Activated naive CD4-positive, alpha-beta T cell treated with Interleukin-2 at 50 U/mL for 16 hours (primary cell): ENCODE data around the gene HMG20B.

Source experiments
- DNase-seq: peaks from one replicate; pipeline ENCODE4 v3.0.0-alpha.2; 2020

Gene HMG20B

DNA sequence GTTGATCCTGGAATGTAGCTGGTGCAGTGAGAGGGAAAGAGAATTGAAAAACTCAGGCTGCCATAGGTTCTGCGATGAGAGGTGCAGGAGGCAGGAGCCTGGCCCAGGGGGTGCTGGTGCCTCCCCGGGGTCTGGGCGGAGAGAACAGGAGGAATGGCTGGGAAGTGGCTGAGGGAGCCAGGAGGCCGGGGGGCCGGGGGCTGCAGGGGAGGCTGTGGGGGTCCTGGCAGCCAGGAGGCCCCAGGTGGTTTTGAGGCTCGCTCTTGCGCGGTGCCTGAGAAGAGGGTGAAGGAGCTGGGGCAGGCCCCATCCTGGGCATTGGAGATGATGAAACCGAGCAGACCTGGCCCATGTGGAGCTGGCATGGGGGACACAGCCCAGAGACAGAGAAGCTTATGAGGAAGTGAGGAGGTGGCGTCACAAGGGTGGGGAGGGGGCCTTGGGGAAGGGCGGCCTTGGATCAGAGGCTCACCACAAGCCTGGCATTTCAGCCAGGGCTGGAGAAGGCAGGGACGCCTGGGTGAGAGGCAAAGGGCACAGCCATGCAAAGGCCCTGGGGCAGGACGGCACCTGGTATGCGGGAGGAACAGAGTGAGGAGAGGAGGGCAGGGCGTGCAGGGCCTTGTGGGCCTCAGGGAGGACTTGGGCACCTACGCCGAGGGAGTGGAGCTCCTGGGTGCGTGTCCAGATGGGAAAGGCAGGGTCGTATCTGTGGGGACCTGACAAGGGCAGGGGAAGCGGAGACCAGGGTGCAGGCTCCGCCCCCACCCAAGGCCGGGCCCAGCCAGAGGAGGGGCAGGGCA is 35.1 kb upstream of the HMG20B start:
- no peak for DNase-seq

DNA sequence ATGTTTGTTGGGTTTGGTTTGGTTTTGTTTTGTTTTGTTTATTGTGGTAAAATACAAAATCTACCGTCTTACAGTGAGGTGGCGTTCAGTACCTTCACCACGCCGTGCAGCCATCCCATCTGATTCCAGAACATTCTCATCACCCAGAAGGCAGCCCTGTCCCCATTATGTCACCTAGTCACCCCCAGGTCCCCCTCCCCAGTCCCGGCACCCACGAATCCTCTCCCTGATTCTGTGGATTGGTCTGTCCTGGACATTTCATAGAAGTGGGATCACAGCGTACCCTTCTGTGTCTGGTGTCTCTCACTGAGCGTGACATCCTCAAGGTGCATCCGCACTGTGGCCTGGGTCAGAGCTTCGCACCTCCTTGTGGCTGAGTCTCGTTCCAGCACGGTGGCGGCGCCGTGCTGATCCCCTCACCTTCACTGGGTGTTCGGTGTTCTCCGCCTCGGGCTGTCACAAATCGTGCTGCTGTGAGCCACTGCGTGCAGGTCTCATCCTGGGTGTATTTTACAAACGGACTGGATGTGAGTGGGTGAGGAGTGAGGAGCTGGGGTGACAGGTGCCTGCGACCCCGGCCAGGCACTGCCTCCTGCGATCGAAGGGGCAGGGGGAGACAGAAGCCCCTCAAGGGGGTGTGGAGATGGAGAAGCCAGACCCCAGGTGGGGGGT is 34.4 kb upstream of the HMG20B start:
- no peak for DNase-seq

DNA sequence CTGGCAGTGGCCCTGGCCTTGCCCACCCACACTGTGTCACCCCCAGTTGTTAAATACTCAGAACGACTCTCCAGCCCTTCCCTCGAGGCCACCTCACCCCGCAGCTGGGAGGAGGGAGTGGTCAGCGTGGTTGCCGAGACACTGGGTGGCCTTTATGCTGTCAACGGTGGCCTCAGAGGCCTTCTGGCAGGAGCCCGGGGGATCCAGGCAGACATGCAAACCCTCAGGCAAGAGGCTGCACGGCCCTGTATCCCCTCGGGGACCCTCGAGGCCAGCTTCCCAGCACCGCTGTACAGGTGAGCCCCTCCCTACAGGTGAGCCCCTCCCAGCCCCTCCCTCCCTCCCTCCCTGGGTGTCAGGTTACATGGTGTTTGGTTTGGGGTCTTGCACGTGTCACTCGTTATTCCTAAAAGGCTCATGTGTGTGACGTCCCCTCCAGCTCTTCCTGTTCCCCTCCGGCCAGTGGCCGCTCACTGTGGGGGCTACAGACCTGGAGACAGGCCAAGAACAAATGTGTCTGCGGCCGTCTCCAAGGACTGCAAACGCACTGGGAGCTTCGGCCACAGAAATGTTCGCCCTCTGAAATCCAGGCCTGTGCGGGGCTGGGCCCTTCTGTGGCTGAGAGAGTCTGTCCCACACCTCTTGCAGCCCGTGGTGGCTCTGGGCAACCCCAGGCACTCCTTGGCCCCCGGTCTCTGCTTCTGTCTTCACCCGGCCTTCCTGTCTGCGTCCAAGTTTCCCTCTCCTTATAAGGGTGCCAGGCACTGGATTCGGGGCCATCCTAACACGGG is 33.6 kb upstream of the HMG20B start, which contains the start of gene TEKTIP1:
Gene TEKTIP1 (plus strand): TSS at position 210 of the 791 bp plus-strand sequence. CDS start 4 bp downstream, at position 214.
- no peak for DNase-seq

DNA sequence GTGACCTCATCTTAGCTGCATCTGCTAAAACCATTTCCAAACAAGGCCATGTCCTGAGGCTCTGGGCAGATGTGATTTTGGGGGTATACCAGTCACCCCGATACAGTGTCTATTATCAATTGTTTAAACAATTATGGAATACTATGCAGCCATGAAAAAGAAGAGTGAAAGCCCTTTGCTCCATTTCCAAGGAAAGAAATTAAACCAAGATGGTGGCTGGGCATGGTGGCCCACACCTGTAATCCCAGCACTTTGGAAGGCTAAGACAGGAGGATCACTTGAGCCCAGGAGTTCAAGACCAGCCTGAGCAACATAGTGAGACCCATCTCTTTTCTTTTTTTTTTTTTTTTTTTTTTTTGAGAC is 33.0 kb upstream of the HMG20B start:
- DNase-seq = no peak

DNA sequence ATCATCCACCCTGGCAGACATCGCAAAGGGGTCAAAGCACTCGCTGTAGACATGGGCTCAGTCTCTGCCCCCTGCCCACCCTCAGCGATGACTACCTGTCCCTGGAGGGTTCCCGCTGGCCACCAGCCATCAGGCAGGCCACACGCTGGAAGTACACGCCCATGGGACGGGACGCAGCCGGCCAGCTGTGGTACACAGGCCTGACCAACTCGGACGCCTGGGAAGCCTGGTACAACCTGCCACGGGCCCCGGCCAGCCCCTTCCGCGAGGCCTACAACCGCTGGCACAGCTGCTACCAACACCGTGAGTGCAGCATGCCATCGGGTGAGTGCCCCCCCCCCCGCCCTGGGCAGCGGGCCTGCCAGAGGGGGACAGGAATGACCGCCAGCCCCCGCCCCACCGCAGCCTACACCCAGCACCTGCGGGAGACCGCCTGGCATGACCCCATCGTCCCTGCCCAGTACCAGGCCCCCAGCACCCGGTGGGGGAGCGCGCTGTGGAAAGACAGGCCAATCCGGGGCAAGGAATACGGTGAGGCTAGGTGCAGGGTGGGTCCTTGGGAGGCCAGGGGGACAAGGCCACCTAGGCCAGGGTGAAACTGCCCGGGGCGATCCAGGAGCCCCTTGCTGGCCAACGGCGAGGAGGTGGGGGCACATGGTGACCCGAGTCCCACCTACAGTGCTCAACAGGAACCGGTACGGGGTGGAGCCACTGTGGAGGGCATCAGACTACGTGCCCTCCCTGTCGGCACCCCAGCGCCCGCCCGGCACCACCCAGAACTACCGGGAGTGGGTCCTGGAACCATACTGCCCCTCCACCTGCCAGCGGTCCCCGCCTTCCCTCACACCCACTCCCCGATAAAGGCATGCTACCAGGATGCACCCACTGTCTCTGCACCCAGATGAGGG is 29.3 kb upstream of the HMG20B start:
- no peak for DNase-seq

DNA sequence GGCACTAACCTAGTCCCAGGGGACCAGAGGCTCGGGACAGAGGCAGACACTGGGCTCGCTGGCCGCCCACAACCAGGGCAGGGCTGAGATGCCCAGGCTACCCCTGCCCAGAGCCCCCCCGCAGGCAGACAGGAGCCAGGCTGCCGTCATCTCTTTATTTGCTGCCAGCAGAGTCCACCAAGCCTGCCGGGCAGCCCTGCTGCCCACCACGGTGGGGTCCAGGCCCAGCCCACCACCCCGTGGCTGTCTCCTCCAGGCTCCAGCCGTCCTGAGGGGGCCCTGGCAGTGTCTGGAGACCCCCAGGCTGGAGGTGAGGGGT is 28.7 kb upstream of the HMG20B start:
- DNase-seq = no peak

DNA sequence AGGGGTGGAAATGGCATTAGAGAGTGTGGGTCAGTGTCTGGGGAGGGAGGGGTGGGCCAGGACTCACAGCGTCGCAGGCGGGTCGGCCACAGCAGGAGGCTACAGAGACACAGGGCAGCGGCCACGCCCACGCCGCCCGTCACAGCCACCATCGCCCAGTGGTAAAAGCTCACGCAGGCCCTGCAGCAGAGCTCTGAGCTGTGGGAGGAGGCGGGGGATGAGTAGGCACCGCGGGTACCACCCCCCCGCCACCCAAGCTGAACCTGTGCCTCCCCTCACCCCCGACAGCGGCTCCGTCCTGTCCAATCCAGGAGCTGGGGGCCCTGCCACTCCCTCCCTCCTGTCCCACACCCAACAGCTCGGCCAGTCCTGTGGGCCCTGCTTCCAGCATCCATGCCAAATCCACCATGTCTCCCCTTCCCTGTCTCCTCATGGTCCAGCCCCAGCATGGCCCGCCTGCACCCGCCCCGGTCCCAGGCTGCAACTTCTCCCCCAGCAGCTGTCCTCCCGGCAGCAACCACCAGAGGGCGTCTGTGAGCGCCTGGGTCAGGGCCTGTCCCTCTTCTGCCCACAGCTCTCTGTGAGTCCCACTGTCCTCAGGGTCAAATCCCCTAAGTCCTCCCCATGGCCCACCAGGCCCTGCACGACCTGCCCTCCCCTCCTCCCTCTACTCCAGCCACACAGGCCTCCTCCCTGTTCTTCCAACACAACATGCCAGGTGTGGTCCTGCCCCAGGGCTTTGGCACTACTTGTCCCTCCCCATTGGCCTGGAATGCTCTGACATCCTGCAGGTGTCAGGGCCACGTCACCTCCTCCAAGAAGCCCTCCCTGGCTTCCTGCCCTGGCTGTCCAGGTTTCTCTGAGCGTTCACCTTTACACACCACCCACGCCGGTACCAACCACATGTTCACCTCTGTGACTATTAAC is 27.7 kb upstream of the HMG20B start:
- peak; percentile 82 for DNase-seq

DNA sequence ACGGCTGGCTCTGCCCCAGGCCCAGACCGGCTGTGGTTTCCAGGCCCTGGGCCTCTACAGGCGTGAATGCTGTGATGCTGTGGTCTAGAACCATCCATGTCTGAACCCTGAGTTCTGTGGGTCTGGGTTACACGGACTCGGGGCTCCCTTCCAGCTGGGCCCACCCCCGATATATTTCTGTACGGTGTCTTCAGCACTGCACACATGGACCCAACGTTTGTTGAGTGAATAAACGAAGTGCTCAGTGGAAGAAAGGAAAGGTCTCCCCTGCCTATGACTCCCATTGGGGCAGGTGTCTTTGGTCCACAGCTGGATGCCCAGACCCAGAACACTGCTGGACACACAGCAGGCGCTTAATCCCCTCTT is 27.1 kb upstream of the HMG20B start:
- no peak for DNase-seq

DNA sequence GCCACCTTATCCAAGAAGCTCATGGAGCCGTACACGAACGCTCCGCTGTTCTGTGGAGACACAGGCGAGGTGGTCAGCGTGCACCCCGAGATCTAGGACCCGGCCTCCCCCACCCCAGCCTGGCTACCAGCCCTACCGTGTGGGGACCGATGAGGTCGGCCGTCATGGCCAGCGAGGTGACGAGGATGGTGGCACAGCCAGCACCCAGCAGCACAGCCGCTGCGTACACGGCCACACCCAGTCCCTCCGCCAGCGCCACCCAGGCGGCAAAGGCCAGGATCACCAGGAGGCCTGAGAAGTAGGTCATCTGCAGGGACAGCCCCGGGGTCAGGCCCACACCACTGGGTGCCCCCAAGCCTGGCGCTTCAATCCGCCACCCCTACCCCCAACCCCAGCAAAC is 26.6 kb upstream of the HMG20B start:
- no peak for DNase-seq

DNA sequence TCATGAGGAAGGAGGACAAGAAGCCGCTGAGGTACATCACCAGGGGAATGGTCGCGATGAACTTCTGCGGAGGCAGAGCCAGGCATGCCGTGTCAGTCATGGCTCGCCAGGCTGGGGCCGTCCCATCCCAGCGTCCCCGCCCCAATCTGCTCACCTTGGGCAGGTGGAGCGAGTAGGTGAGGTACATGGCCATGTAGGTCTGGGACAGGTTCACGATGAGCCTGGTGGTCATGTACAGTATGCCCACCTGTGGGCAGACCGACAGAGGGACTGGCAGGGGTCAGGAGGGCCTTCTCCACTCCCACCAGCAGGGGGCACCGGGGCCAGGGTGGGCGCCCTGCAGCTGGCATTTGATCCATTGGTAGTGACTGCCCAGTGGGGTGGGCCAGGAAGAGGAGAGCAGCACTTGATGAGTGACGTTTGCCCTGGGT is 25.4 kb upstream of the HMG20B start:
- DNase-seq = peak; percentile 39

DNA sequence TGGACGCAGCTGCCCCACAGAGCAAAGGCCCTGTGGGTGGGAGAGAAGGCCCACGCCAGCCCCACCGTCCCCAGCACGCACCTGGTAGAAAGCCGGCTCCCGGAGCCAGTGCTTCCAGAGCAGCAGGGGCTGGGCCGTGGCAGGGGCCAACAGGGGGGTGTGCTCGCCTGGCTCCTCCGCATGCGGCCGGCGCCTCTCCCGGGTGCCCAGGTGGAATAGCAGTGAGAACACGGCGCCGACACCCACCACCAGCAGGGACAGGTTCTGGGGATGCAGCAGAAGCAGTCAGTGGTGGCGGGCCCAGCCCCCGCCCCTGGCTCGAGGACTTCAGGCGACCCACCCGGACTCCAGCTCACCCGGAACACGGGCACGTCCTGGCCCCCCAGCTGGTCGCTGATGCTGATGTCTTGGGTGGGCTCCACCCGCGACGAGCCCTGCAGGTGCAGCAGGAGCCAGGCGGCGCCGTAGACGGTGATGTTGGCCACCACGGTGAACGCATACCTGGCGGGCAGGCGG is 24.9 kb upstream of the HMG20B start:
- no peak for DNase-seq

DNA sequence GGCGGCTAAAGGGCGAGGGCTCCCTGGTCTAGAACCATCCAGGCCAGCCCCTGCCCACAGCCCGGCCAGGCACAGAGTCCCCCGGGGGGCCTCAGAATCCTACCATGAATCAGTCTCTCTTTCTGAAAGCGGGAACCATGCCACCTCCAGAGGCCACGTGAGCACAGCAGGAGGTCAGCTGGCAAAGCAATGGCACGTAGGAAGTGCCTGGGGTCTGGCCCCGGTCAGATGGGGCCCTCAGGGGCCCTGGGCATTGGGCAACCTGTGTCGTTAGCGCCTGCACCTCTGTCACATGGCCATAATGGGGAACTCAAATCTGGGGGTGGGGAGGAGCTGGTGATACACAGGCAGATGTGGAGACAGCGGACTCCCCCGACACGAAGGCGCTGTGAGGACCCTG is 24.1 kb upstream of the HMG20B start:
- no peak for DNase-seq

DNA sequence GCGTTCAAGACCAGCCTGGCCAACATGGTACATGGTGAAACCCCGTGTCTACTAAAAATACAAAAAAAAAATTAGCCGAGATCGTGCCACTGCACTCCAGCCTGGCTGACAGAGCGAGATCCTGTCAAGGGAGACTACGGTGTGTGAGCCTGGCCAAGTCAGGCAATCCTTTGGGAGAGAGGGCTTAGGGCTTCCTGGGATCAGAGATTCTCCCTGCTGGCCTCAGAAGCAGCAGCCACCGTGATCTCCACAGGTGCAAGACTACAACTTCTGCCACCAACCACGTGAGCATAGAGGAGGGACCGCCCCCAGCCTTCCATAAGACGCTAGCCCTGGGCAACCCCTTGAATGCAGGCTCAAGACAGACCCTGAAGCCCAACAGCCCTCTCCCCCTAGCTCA is 22.9 kb upstream of the HMG20B start:
- DNase-seq = no peak

DNA sequence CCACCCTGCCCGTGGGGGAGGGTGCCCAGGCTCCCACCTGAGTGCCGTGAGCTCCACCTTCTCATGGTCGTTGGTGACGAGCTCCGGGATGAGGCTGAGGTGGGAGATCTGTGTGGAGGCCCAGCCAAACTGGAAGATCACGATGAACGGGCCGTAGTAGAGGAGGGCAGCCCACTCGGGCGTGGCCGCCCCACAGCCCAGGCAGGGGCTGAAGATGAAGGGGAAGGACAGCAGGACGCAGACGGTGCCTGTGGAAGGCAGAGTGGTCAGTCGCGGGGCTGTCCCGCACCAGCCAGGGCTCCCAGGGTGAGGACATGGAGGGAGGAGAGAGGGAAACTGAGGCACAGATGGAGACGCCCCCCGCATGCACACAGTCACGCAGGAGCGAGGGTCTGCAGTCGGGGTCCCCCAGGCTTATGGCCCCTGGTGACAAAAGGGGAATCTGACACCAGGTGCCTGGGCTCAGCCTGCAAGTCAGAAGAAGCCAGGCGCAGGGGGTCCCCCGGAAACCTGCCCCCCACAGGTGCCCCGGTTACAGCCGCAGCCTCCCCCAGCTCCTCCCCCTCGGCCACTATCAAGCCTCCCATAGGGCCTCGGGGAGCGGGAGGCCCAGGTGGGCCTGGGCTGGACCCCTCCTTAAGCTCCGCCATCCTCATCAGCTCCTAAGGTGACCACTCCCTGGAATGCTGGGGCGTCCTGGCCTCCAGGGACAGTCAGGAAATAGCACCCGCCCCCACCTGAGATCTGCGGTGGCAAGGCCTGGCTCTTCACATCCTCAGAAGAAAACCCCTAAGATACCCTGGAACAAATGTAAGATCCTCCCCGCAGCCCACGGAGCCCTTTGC is 21.6 kb upstream of the HMG20B start:
- DNase-seq = no peak

DNA sequence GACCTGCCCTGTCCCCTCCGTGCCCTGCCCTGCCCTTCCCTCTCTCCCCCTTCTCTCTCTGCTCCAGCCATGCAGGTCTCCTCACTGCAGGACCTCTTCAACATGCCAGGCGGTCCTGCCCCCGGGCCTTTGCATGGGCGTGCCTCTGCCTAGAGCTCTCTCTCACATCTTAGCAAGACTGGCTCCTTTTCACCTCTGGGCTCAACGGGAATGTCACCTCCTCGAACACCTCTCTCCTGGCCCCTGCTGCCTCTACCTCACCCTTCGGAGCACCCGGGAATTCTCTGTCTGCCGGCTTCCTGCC is 21.0 kb upstream of the HMG20B start:
- DNase-seq = no peak

DNA sequence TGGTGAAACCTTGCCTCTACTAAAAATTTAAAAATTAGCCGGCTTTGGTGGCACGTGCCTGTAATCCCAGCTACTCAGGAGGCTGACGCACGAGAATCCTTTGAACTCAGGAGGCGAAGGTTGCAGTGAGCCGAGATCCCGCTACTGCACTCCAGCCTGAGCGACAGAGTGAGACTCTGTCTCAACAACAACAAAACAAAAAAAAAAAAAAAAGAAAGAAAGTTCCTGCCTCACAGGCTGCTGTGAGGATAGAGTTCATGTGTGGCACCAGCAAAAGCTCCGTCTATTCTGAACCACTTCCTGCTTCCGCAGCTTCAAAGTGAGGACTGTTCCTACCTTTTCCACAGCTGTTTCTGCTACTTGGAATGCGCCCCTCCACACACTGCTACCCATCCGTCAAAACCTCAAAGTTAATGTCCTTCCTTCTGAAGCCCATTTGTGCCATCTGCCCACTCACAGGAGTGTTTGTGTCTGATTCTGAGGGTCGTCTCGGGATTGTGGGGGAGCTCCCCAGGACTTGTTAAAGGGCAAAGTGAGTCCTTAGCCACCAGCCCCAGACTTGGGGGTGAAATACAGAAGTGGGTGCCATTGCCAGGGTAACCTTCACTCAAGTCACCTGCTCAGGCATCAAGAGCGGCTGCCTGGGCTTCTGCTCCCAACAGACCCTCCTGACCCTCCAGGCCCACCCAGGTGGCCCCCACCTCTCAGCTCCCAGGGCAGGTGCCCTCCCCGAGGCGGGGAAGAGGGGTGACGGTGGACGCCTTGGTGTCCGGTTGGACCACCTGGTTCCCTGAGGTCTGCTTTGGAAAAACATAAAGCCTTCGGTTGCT is 18.3 kb upstream of the HMG20B start:
- peak; percentile 29 for DNase-seq

DNA sequence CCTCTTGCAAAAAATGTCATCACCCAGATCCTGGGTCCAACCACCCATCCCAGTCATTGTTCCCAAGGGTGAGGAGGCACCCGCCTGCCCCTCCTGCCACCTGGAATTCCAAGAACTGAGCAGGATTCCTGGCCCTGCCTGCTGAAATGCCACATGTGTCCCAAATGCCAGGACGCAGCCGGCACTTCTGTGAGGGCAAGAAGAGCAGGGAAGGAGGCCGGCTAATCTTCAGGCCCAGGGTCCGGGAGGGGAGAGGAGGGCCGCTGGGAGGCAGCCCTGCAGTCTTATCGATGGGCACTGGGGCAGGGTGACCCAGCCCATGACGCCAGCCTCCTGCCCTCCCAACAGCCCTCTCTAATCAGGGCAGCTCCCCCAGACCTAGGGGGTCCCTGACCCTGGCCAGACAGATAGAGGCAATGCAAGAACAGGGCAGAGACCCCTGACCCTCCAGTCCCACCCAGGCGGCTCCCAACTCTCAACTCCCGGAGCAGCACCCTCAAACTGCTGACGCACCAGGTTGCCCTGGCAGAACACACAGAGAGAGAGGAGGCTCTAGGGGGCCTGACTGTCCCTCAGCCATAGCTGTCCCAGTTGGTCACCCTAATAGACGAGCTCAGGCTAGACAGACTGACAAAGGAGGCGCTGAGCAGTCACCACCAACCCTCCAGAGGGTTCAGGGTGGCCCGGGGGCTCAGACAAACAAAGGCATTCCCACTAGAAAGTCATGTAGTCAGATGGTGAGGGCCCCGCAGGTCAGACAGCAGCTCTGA is 16.9 kb upstream of the HMG20B start:
- no peak for DNase-seq

DNA sequence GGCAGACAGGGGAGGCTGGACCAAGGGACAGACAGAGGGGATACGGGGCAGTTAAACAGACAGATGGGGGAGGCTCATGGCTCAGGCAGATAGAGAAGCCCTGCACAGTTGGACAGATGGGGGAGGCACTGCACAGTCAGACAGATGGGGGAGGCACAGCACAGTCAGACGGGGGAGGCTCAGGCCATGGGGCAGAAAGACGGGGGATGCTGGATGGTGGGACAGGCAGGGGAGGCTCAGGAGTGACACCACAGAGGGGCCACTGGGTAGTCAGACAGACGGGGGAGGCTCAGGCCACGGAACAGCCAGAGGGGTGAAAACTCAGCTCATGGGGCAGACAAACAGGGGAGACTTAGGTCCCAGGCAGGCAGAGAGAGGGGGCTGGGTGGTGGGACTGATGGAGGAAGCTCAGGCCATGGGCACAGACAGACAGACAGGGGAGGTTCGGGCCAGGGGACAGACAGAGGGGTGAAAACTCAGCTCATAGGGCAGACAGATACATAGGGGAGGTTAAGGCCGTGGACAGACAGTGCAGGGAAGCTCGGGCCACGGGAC is 16.2 kb upstream of the HMG20B start:
- no peak for DNase-seq
